Measurements from ENCODE around the gene TBC1D2. TPM values are rescaled to one million over a fixed set of nuclear protein-coding genes. Genes with fewer than 3 reads are reported as not detected.

TBC1D2 gene
- total and polyA plus RNA-seq, 4 donors: 2.8 to 5.1 (median 3.7) TPM

- TF ChIP-seq EGR1 (IDR thresholded peaks at IDR 0.05; ENCODE audit: low read depth in 2 of 2): no peak
- no peak for TF ChIP-seq YY1 (IDR thresholded peaks at IDR 0.05)
- TF ChIP-seq, protein P1, sequence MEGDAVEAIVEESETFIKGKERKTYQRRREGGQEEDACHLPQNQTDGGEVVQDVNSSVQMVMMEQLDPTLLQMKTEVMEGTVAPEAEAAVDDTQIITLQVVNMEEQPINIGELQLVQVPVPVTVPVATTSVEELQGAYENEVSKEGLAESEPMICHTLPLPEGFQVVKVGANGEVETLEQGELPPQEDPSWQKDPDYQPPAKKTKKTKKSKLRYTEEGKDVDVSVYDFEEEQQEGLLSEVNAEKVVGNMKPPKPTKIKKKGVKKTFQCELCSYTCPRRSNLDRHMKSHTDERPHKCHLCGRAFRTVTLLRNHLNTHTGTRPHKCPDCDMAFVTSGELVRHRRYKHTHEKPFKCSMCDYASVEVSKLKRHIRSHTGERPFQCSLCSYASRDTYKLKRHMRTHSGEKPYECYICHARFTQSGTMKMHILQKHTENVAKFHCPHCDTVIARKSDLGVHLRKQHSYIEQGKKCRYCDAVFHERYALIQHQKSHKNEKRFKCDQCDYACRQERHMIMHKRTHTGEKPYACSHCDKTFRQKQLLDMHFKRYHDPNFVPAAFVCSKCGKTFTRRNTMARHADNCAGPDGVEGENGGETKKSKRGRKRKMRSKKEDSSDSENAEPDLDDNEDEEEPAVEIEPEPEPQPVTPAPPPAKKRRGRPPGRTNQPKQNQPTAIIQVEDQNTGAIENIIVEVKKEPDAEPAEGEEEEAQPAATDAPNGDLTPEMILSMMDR (IDR thresholded peaks at IDR 0.05; ENCODE audit: low read depth, low read length, missing input control): no peak
- TF ChIP-seq FOXA2 (IDR thresholded peaks at IDR 0.05): no peak
- TF ChIP-seq RXRA (IDR thresholded peaks at IDR 0.05): no peak
- WGBS: 94% methylated on average over 1 of the region's 1 CpG
- DNase-seq (ENCODE audit: low spot score): no peak
- H3K36me3 ChIP-seq (ENCODE audit: control insufficient read depth in 4 of 4, insufficient read depth in 3 of 4, low read depth in 1 of 4, low read length in 3 of 4): no peaks in the 10 kb centered on the region
- H3K27ac ChIP-seq (ENCODE audit: low read depth in 1 of 2, low read length in 2 of 2): no peak overlapping the region
- H3K4me1 ChIP-seq (ENCODE audit: control insufficient read depth in 4 of 4, insufficient read depth in 4 of 4, low read length in 3 of 4): no peaks in the 10 kb centered on the region
- H3K9ac ChIP-seq (ENCODE audit: low read depth in 1 of 2, low read length in 2 of 2): no peak overlapping the region
- H3K9me3 ChIP-seq (ENCODE audit: control insufficient read depth in 4 of 4, low read length in 3 of 4): no peaks in the 10 kb centered on the region
- H3K4me3 ChIP-seq (ENCODE audit: low read depth in 1 of 3, low read length in 3 of 3): no peak overlapping the region
- H3K27me3 ChIP-seq (ENCODE audit: control insufficient read depth in 4 of 4, insufficient read depth in 4 of 4, low read length in 3 of 4): no peaks in the 10 kb centered on the region
Observed at GRCh38 chr9:98281281-98281680, 25.8 kb upstream of the TBC1D2 start.

DNA sequence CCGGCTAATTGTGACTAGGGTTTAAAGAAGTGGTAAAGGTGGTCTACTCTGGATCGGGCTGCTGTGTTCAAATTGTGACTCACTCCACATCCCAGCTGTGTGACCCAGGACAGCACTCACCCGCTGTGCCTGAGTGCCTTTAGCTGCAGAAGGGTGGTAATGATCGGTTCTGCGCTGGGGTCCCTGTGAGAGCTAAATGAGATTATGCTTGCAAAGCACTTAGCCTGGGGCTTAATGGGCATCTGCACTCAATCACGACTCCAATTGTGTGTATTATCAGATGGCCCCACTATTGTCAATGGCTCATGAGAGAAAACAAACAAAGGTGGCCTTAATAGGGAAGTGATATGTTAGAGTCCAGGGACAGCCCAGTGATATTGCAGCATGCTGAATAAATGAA lies 25.1 kb upstream of the TBC1D2 start:
- no peak overlapping the region for H3K9ac ChIP-seq (ENCODE audit: low read depth in 1 of 2, low read length in 2 of 2)
- no peaks in the 10 kb centered on the region for H3K27me3 ChIP-seq (ENCODE audit: control insufficient read depth in 4 of 4, insufficient read depth in 4 of 4, low read length in 3 of 4)
- no peak overlapping the region for H3K4me3 ChIP-seq (ENCODE audit: low read depth in 1 of 3, low read length in 3 of 3)
- no peaks in the 10 kb centered on the region for H3K9me3 ChIP-seq (ENCODE audit: control insufficient read depth in 4 of 4, low read length in 3 of 4)
- H3K4me1 ChIP-seq (ENCODE audit: control insufficient read depth in 4 of 4, insufficient read depth in 4 of 4, low read length in 3 of 4): no peaks in the 10 kb centered on the region
- no peaks in the 10 kb centered on the region for H3K36me3 ChIP-seq (ENCODE audit: control insufficient read depth in 4 of 4, insufficient read depth in 3 of 4, low read depth in 1 of 4, low read length in 3 of 4)
- TF ChIP-seq JUND (IDR thresholded peaks at IDR 0.05) (no peak), GABPA (IDR thresholded peaks at IDR 0.05 in 1 of 2, conservative IDR thresholded peaks at IDR 0.05 in 1 of 2) (no peak), RXRA (IDR thresholded peaks at IDR 0.05) (no peak), RAD21 (IDR thresholded peaks at IDR 0.05) (no peak), FOXA2 (IDR thresholded peaks at IDR 0.05) (no peak), NR2F2 (IDR thresholded peaks at IDR 0.05) (no peak), HNF4A (conservative IDR thresholded peaks at IDR 0.05) (no peak), SP1 (IDR thresholded peaks at IDR 0.05) (no peak), ATF3 (IDR thresholded peaks at IDR 0.05) (no peak)
- TF ChIP-seq, protein P1 (IDR thresholded peaks at IDR 0.05; ENCODE audit: low read depth, low read length, missing input control): no peak
- DNase-seq (ENCODE audit: low spot score): no peak
- WGBS: 70% methylated on average over 6 of the region's 6 CpGs
- no peak overlapping the region for H3K27ac ChIP-seq (ENCODE audit: low read depth in 1 of 2, low read length in 2 of 2)

- Histone ChIP-seq H3K9ac (ENCODE audit: low read depth in 1 of 2, low read length in 2 of 2) (no peak overlapping the region), H3K27me3 (ENCODE audit: control insufficient read depth in 4 of 4, insufficient read depth in 4 of 4, low read length in 3 of 4) (no peaks in the 10 kb centered on the region), H3K4me3 (ENCODE audit: low read depth in 1 of 3, low read length in 3 of 3) (no peak overlapping the region), H3K36me3 (ENCODE audit: control insufficient read depth in 4 of 4, insufficient read depth in 3 of 4, low read depth in 1 of 4, low read length in 3 of 4) (no peaks in the 10 kb centered on the region), H3K9me3 (ENCODE audit: control insufficient read depth in 4 of 4, low read length in 3 of 4) (no peaks in the 10 kb centered on the region), H3K27ac (ENCODE audit: low read depth in 1 of 2, low read length in 2 of 2) (no peak overlapping the region), H3K4me1 (ENCODE audit: control insufficient read depth in 4 of 4, insufficient read depth in 4 of 4, low read length in 3 of 4) (no peaks in the 10 kb centered on the region)
- TF ChIP-seq, protein P1 (IDR thresholded peaks at IDR 0.05; ENCODE audit: low read depth, low read length, missing input control): no peak
- DNase-seq (ENCODE audit: low spot score): no peak
- WGBS: 87% methylated on average over 2 of the region's 2 CpGs
Observed at GRCh38 chr9:98280162-98280561, 24.7 kb upstream of the TBC1D2 start.

All from liver (tissue), 9 donors.